IPS-15b (cell line): ENCODE measurements around the gene LKAAEAR1.
"Not testable (repeated sequence)": the region's sequence is repeated elsewhere in the genome, so short reads cannot be mapped to it uniquely, and the experiment has no call there.

ENCODE experiments used
- H3K27me3 ChIP-seq: one replicate; pipeline ENCODE4 v1.6.1; 2013; ENCODE audit warnings: low read length; ENCODE audit not compliant: control insufficient read depth, insufficient read depth
- H3K36me3 ChIP-seq: one replicate; pipeline ENCODE4 v1.6.1; 2013; ENCODE audit warnings: low read length; ENCODE audit not compliant: control insufficient read depth, insufficient read depth
- H3K4me1 ChIP-seq: one replicate; pipeline ENCODE4 v1.6.1; 2013; ENCODE audit warnings: mild to moderate bottlenecking, low read length; ENCODE audit not compliant: control insufficient read depth, insufficient read depth
- H3K4me3 ChIP-seq: one replicate; pipeline ENCODE4 v1.5.1; 2013; ENCODE audit warnings: low read depth, low read length
- H3K9ac ChIP-seq: one replicate; pipeline ENCODE4 v1.6.1; 2013; ENCODE audit warnings: low read depth, mild to moderate bottlenecking, low read length
- H3K9me3 ChIP-seq: one replicate; pipeline ENCODE4 v1.6.1; 2013; ENCODE audit warnings: mild to moderate bottlenecking, low read length; ENCODE audit not compliant: control insufficient read depth, insufficient read depth

LKAAEAR1 gene

GRCh38 chr20:64091340-64091739, 7.1 kb upstream of the LKAAEAR1 start:
- H3K4me1 ChIP-seq, result peaks cover 5% of the 10 kb centered on the region
- H3K27me3 ChIP-seq, result peaks cover 3% of the 10 kb centered on the region
- H3K36me3 ChIP-seq, result no peaks in the 10 kb centered on the region
- no peaks in the 10 kb centered on the region for H3K9me3 ChIP-seq
- H3K4me3 ChIP-seq, result no peak overlapping the region
- no peak overlapping the region for H3K9ac ChIP-seq

- peaks cover 9% of the 10 kb centered on the region for H3K27me3 ChIP-seq
- H3K9me3 ChIP-seq, result no peaks in the 10 kb centered on the region
- peaks cover 6% of the 10 kb centered on the region for H3K4me1 ChIP-seq
- no peak overlapping the region for H3K9ac ChIP-seq
- H3K4me3 ChIP-seq, result no peak overlapping the region
- no peaks in the 10 kb centered on the region for H3K36me3 ChIP-seq
Measured at GRCh38 chr20:64090165-64090564, 6.0 kb upstream of the LKAAEAR1 start.

GRCh38 chr20:64088586-64088985, 4.4 kb upstream of the LKAAEAR1 start:
- not testable (repeated sequence) for H3K9me3 ChIP-seq, H3K4me3 ChIP-seq, H3K36me3 ChIP-seq, H3K9ac ChIP-seq, H3K4me1 ChIP-seq
- peaks cover 19% of the 10 kb centered on the region for H3K27me3 ChIP-seq

- Histone ChIP-seq H3K27me3 (peaks cover 24% of the 10 kb centered on the region), H3K4me1 (peaks cover 11% of the 10 kb centered on the region)
- H3K9me3 ChIP-seq, H3K9ac ChIP-seq, H3K4me3 ChIP-seq, H3K36me3 ChIP-seq: not testable (repeated sequence)
Measured at GRCh38 chr20:64087226-64087825, 3.1 kb upstream of the LKAAEAR1 start.

GRCh38 chr20:64086801-64087200, 2.6 kb upstream of the LKAAEAR1 start:
- peaks cover 27% of the 10 kb centered on the region for H3K27me3 ChIP-seq
- H3K36me3 ChIP-seq, result no peaks in the 10 kb centered on the region

DNA sequence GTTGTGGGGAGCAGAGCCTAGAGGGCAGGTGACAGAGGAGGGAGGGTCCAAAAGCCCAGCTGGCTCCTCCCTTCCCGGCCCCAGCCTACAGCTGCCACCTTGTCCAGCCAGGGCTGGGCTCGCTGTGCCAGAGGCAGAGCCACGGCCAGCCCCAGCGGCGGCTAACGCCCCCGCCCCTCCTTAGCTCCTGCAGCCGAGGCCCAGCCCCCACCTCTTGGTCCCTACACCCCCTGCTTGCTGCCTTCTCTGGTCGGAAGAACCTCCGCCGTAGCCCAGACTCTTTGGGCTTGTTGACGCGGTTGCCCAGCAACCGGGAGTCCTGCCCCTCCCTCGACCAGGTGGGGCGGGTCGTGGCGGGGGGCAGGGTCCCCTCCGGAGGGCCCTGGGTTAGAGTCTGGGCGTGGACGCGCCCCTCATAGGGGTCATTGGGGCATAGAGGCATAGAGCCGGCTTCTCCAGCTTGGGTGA, 521 bp upstream of the LKAAEAR1 start:
- Histone ChIP-seq H3K4me1 (peaks cover 8% of the 10 kb centered on the region), H3K9me3 (no peaks in the 10 kb centered on the region), H3K36me3 (no peaks in the 10 kb centered on the region), H3K4me3 (peak overlapping the region; percentile 51), H3K27me3 (peaks cover 40% of the 10 kb centered on the region), H3K9ac (no peak overlapping the region)

More at GRCh38 chr20:64086801-64087200, 2.6 kb upstream of the LKAAEAR1 start:
- Histone ChIP-seq H3K4me1 (peaks cover 8% of the 10 kb centered on the region), H3K9ac (no peak overlapping the region), H3K9me3 (no peaks in the 10 kb centered on the region), H3K4me3 (no peak overlapping the region)

DNA sequence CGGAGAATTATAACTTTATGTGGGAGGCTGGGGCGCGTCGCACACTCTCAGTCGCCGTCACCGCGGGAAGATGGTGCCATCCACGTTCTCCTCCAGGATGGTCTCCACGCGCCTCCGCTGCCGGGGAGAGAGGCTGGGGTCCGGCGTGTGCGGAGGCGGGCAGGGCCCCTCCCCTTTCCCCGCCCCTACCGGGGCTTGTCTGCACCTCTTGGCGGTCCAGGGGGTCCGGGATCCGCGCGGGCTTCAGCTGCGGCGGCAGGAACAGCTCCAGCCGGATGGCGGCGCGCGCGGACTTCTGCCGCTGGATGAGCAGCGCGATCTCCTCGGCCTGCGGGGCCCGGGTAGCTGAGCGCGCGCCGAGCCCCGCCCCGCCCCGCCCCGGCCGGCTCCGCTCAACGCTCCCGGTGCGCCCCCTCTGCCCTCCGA, 807 bp downstream of the LKAAEAR1 start:
- Histone ChIP-seq H3K9me3 (no peaks in the 10 kb centered on the region), H3K4me3 (peak overlapping the region; percentile 51), H3K4me1 (peaks cover 8% of the 10 kb centered on the region), H3K9ac (no peak overlapping the region), H3K27me3 (peaks cover 40% of the 10 kb centered on the region), H3K36me3 (no peaks in the 10 kb centered on the region)

GRCh38 chr20:64082820-64083377, 1.3 kb downstream of the LKAAEAR1 start:
- H3K36me3 ChIP-seq, result no peaks in the 10 kb centered on the region
- H3K4me3 ChIP-seq, result peak overlapping the region; percentile 48
- peaks cover 40% of the 10 kb centered on the region for H3K27me3 ChIP-seq
- no peak overlapping the region for H3K9ac ChIP-seq
- no peaks in the 10 kb centered on the region for H3K9me3 ChIP-seq
- H3K4me1 ChIP-seq, result peaks cover 8% of the 10 kb centered on the region

DNA sequence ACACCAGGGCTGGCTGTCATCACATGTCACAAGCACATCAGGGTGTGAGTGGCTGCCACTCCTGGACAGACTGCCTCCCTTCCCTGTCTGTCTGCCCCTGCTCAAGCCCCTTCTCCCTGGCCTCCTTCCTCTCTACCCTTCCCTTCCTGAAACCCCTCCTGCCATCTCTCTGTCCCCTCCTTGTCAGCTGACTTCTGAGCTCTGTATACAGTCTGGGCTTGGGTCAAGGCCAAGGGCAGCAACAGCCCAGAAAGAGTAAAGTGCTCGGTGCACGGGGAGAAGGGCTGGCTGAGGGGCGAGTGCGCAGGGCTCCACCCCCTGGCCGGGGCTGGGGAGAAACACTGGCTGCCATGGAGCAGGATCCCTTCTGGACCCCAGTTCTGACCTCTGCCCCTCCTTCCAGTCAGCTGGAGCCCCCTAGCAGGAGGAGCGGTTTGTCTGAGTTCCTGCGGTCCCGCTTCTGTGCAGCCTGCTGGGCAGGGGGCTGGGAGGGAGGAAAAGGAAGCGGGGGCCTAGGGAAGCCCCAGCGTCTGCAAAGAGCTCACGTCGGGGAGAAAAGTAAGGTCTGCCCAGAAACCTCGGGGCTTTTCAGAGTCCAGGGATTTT, 2.0 kb downstream of the LKAAEAR1 start:
- peaks cover 8% of the 10 kb centered on the region for H3K4me1 ChIP-seq
- peaks cover 40% of the 10 kb centered on the region for H3K27me3 ChIP-seq
- H3K9ac ChIP-seq, result no peak overlapping the region
- peak overlapping the region; percentile 8 for H3K4me3 ChIP-seq
- no peaks in the 10 kb centered on the region for H3K36me3 ChIP-seq
- H3K9me3 ChIP-seq, result no peaks in the 10 kb centered on the region

DNA sequence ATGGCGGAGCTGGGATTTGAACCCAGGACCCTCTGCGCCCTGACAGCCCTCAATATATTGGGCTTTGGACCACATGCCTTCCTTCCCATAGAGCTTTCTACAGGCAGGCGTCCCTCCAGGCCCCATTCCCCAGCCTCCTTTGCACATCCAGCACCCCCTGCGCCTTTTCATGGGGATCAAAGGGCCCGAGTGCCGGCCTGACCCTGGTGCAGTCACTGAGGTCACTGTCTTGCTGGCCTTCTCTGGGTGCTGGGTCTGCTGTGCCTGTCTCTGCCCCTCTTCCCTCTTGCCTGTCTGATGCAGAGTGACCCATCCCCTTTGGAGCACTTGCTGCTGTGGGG, 2.6 kb downstream of the LKAAEAR1 start:
- peaks cover 8% of the 10 kb centered on the region for H3K4me1 ChIP-seq
- no peaks in the 10 kb centered on the region for H3K9me3 ChIP-seq
- H3K4me3 ChIP-seq, result no peak overlapping the region
- H3K9ac ChIP-seq, result no peak overlapping the region
- peaks cover 40% of the 10 kb centered on the region for H3K27me3 ChIP-seq
- no peaks in the 10 kb centered on the region for H3K36me3 ChIP-seq

GRCh38 chr20:64080813-64081623, 3.2 kb downstream of the LKAAEAR1 start:
- Histone ChIP-seq H3K36me3 (no peaks in the 10 kb centered on the region), H3K27me3 (peaks cover 40% of the 10 kb centered on the region), H3K4me3 (peak overlapping the region; percentile 73), H3K4me1 (peaks cover 8% of the 10 kb centered on the region), H3K9ac (no peak overlapping the region), H3K9me3 (no peaks in the 10 kb centered on the region)
